Heart left ventricle (tissue), 16 donors: ENCODE data around the gene EFR3B. TPM values are rescaled to one million over a fixed set of nuclear protein-coding genes. Genes with fewer than 3 reads are reported as not detected.
"Not testable (repeated sequence)": the region's sequence is repeated elsewhere in the genome, so short reads cannot be mapped to it uniquely, and the experiment has no call there.

Experiments used
- ATAC-seq, 4 donors: fragments of 200-7000 bp; cut with Tn5 transposase; one replicate each; pipeline ENCODE4 v1.9.1; 2020 to 2022; ENCODE audit warnings: moderate library complexity in 4 of 4, mild to moderate bottlenecking in 3 of 4, moderate number of reproducible peaks in 1 of 4
- DNase-seq, 5 donors: peaks; one replicate each; pipeline ENCODE4 v3.0.0-alpha.2; 2020
- H3K27ac ChIP-seq, 12 donors: fragments of 200-600 bp; sonication (generic) in 4 of 12; one replicate each; pipeline versions ENCODE4 v1.5.0 to v1.8.0; 2016 to 2022; ENCODE audit warnings: mild to moderate bottlenecking in 2 of 12
- H3K27me3 ChIP-seq, 9 donors: fragments of 200-600 bp; sonication (generic) in 2 of 9; one replicate each; pipeline versions ENCODE4 v1.5.1 to v1.8.0; 2016 to 2022; ENCODE audit warnings: mild to moderate bottlenecking in 3 of 9
- H3K36me3 ChIP-seq, 9 donors: fragments of 200-600 bp; sonication (generic) in 2 of 9; one replicate each; pipeline versions ENCODE4 v1.5.0 to v1.8.0; 2018 to 2022; ENCODE audit warnings: mild to moderate bottlenecking in 2 of 9
- H3K4me1 ChIP-seq, 12 donors: fragments of 200-600 bp; sonication (generic) in 4 of 12; one replicate each; pipeline versions ENCODE4 v1.5.0 to v1.8.0; 2016 to 2022; ENCODE audit warnings: mild to moderate bottlenecking in 3 of 12
- H3K4me3 ChIP-seq, 12 donors: fragments of 200-600 bp; sonication (generic) in 4 of 12; one replicate each; pipeline versions ENCODE4 v1.5.0 to v1.8.0; 2017 to 2022; ENCODE audit warnings: mild to moderate bottlenecking in 9 of 12, moderate library complexity in 4 of 12
- H3K9me3 ChIP-seq, 12 donors: fragments of 200-600 bp; sonication (generic) in 4 of 12; one replicate each; pipeline versions ENCODE4 v1.5.0 to v1.8.0; 2016 to 2022; ENCODE audit warnings: mild to moderate bottlenecking in 1 of 12
- POLR2A ChIP-seq, 2 donors: fragments of 450-650 bp; IDR thresholded peaks; one replicate each; pipeline ENCODE4 v1.6.1; 2017; ENCODE audit warnings: antibody characterized with exemption in 2 of 2, mild to moderate bottlenecking in 2 of 2, moderate library complexity in 2 of 2
- WGBS, 4 donors: extraction: QIAGEN DNeasy Blood & Tissue Kit in 2 of 4; methylation state at CpG; one replicate each; pipeline versions ENCODE4 v1.1.5 to v1.1.7; 2013 to 2018; 5-methylcytosine and 5-hydroxymethylcytosine counted together
- intact Hi-C, 10 donors: fragments of 100-400 bp; cut with DNase I; formaldehyde crosslinking; loops; one replicate each; pipeline versions ENCODE4 v1.11.1 to v1.14.2; 2022
- polyA plus RNA-seq, 2 donors: library from polyadenylated mRNA; stranded (reverse); fragments of 200-250 nt; gene quantifications; one replicate each; pipeline ENCODE4 v1.2.3, GENCODE V29; 2013
- total RNA-seq, 9 donors: library from RNA; depleted of rRNA in 2 of 9; stranded (reverse); fragments of >200 nt in 2 of 9; fragmentation: NEBNext Ultra II Directional in 3 of 9; extraction: Animal tissue kit (Norgen Biotek cat#: 25700) in 3 of 9; gene quantifications; one replicate each; pipeline versions ENCODE4 v1.1.0 to v1.2.4, GENCODE V29; 2016 to 2023
- TF ChIP-seq, protein P1 (sequence below), 12 donors: fragments of 200-600 bp; sonication (generic) in 4 of 12; IDR thresholded peaks; one replicate each; pipeline versions ENCODE4 v1.5.0 to v1.8.0; 2018 to 2022; ENCODE audit warnings: antibody characterized with exemption in 12 of 12, mild to moderate bottlenecking in 5 of 12
- donor health status: ischemic (EF 13 %, LVEDD 7.1; RV severe dilation, severe dysfunction).
- donor health status: healthy with polysubstance abuse.
- donor health status: DM: no; HTN: yes; CAD: no.
- donor health status: DM: no; HTN: no; CAD: no.
- donor health status: ischemic (EF 25% LVEDD 6.9; RV normal size, moderate dysfunction).
- donor health status: ischemic (EF 25% LVEDD 5.7; RV mildly dilated, moderate dysfunction).
- donor health status: healthy.
- donor health status: DM: yes; HTN: yes; CAD: no.
- donor health status: ischemic (EF 35%, LVEDD 5.7; RV mildly dilated, moderate dysfunction).
- donor health status: nonischemic (EF 11% LVEDD 7.7; RV severe dilation, severe dysfunction).
- donor health status: DM: yes; HTN: yes; CAD: no.
- donor health status: PGD.
- donor health status: ischemic (EF 29% LVEDD 5.4; RV normal size, mild dysfunction).
- donor health status: nonischemic (EF 23%, LVEDD 6.1; RV moderate dilation, normal function).

EFR3B gene
- total and polyA plus RNA-seq, 11 donors = 1.7 to 13.8 (median 5.5) TPM

- DNase-seq (no peak), ATAC-seq (peak in 2 of 4 donors; percentile 12 to 25)
- Histone ChIP-seq H3K4me3 (no peak overlapping the region), H3K4me1 (peaks cover 0 to 29% (median 5%) of the 10 kb centered on the region in 12 donors), H3K36me3 (peaks cover 0 to 12% (median 0%) of the 10 kb centered on the region in 9 donors), H3K9me3 (no peaks in the 10 kb centered on the region), H3K27ac (no peak overlapping the region), H3K27me3 (no peaks in the 10 kb centered on the region)
- whole genome bisulfite sequencing, 4 donors = 73 to 89% (median 82%) methylated on average over 8 of the region's 8 CpGs
- no peak for TF ChIP-seq POLR2A (IDR thresholded peaks at IDR 0.05)
- intact Hi-C loops = loop anchor here in 1 of 10 donors (10.0 kb wide), 1 partner anchor 46 kb away; the partner anchor contains the start of gene EFR3B
Observed at GRCh38 chr2:25090801-25091200, 48.9 kb downstream of the EFR3B start.

GRCh38 chr2:25091265-25091664 is 49.4 kb downstream of the EFR3B start:
- TF ChIP-seq, protein P1, sequence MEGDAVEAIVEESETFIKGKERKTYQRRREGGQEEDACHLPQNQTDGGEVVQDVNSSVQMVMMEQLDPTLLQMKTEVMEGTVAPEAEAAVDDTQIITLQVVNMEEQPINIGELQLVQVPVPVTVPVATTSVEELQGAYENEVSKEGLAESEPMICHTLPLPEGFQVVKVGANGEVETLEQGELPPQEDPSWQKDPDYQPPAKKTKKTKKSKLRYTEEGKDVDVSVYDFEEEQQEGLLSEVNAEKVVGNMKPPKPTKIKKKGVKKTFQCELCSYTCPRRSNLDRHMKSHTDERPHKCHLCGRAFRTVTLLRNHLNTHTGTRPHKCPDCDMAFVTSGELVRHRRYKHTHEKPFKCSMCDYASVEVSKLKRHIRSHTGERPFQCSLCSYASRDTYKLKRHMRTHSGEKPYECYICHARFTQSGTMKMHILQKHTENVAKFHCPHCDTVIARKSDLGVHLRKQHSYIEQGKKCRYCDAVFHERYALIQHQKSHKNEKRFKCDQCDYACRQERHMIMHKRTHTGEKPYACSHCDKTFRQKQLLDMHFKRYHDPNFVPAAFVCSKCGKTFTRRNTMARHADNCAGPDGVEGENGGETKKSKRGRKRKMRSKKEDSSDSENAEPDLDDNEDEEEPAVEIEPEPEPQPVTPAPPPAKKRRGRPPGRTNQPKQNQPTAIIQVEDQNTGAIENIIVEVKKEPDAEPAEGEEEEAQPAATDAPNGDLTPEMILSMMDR (IDR thresholded peaks at IDR 0.05) = no peak
- no peak for TF ChIP-seq POLR2A (IDR thresholded peaks at IDR 0.05)
- no peaks in the 10 kb centered on the region for H3K27me3 ChIP-seq
- ATAC-seq (peak in 1 of 4 donors; percentile 16), DNase-seq (no peak)
- no peaks in the 10 kb centered on the region for H3K9me3 ChIP-seq
- no peak overlapping the region for H3K4me3 ChIP-seq
- H3K4me1 ChIP-seq = peaks cover 0 to 29% (median 5%) of the 10 kb centered on the region in 12 donors
- H3K36me3 ChIP-seq = peaks cover 0 to 12% (median 0%) of the 10 kb centered on the region in 9 donors
- intact Hi-C loops = loop anchor here in 1 of 10 donors (10.0 kb wide), 1 partner anchor 46 kb away; the partner anchor contains the start of gene EFR3B
- WGBS, 4 donors = 92 to 100% (median 93%) methylated on average over 5 to 8 of the region's 8 CpGs
- no peak overlapping the region for H3K27ac ChIP-seq

- Histone ChIP-seq H3K4me1 (peaks cover 0 to 23% (median 13%) of the 10 kb centered on the region in 12 donors), H3K27ac (peak overlapping the region; percentile 56 to 87 (median 76)), H3K27me3 (no peaks in the 10 kb centered on the region), H3K4me3 (no peak overlapping the region), H3K36me3 (peaks cover 0 to 6% (median 0%) of the 10 kb centered on the region in 9 donors), H3K9me3 (no peaks in the 10 kb centered on the region)
- intact Hi-C loops = loop anchor here in 1 of 10 donors (10.0 kb wide), 1 partner anchor 53 kb away; the partner anchor contains the start of gene EFR3B
- TF ChIP-seq POLR2A (IDR thresholded peaks at IDR 0.05) = no peak
- TF ChIP-seq, protein P1 (IDR thresholded peaks at IDR 0.05) = no peak
- ATAC-seq = peak in 3 of 4 donors; percentile 16 to 19 (median 18)
- 72 to 82% (median 73%) methylated on average over 2 of the region's 2 CpGs for WGBS, 4 donors
- DNase-seq = no peak
Observed at GRCh38 chr2:25098056-25098455, 56.2 kb downstream of the EFR3B start.

- WGBS, 4 donors = 43 to 51% (median 47%) methylated on average over 6 of the region's 6 CpGs
- H3K36me3 ChIP-seq = peaks cover 0 to 6% (median 0%) of the 10 kb centered on the region in 9 donors
- peak; percentile 84 to 98 (median 90) for ATAC-seq
- no peaks in the 10 kb centered on the region for H3K9me3 ChIP-seq
- peak in 4 of 5 donors; percentile 43 to 76 (median 56) for DNase-seq
- peak overlapping the region in 1 of 12 donors; percentile 9 for H3K4me3 ChIP-seq
- peaks cover 0 to 23% (median 13%) of the 10 kb centered on the region in 12 donors for H3K4me1 ChIP-seq
- H3K27me3 ChIP-seq = no peaks in the 10 kb centered on the region
- H3K27ac ChIP-seq = peak overlapping the region; percentile 56 to 87 (median 76)
- intact Hi-C loops = loop anchor here in 1 of 10 donors (10.0 kb wide), 1 partner anchor 54 kb away; the partner anchor contains the start of gene EFR3B
- TF ChIP-seq, protein P1 (IDR thresholded peaks at IDR 0.05) = no peak
- no peak for TF ChIP-seq POLR2A (IDR thresholded peaks at IDR 0.05)
Observed at GRCh38 chr2:25098670-25099486, 57.0 kb downstream of the EFR3B start.

DNA sequence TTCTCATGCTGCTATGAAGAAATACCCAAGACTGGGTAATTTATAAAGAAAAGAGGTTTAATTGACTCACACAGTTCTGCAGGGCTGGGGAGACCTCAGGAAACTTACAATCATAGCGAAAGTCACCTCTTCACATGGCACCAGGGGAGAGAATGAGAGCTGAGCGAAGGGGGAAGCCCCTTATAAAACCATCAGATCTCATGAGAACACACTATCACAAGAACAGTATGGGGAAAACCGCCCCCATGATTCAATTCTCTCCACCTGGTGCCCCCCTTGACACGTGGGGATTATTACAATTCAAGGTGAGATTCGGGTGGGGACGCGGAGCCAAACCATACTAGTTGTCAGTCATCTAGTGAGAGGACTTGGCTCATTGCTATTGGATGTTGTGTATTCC is 60.5 kb downstream of the EFR3B start:
- H3K4me1 ChIP-seq = peaks cover 0 to 23% (median 13%) of the 10 kb centered on the region in 12 donors
- not testable (repeated sequence) for H3K4me3 ChIP-seq, ATAC-seq, H3K36me3 ChIP-seq, H3K27ac ChIP-seq, DNase-seq, H3K9me3 ChIP-seq, H3K27me3 ChIP-seq
- WGBS, 4 donors = 92 to 93% (median 93%) methylated on average over 7 of the region's 7 CpGs
- intact Hi-C loops = loop anchor here in 1 of 10 donors (10.0 kb wide), 1 partner anchor 58 kb away; the partner anchor contains the start of gene EFR3B
